Measurements from ENCODE around the gene VASN.

Gene VASN

DNA sequence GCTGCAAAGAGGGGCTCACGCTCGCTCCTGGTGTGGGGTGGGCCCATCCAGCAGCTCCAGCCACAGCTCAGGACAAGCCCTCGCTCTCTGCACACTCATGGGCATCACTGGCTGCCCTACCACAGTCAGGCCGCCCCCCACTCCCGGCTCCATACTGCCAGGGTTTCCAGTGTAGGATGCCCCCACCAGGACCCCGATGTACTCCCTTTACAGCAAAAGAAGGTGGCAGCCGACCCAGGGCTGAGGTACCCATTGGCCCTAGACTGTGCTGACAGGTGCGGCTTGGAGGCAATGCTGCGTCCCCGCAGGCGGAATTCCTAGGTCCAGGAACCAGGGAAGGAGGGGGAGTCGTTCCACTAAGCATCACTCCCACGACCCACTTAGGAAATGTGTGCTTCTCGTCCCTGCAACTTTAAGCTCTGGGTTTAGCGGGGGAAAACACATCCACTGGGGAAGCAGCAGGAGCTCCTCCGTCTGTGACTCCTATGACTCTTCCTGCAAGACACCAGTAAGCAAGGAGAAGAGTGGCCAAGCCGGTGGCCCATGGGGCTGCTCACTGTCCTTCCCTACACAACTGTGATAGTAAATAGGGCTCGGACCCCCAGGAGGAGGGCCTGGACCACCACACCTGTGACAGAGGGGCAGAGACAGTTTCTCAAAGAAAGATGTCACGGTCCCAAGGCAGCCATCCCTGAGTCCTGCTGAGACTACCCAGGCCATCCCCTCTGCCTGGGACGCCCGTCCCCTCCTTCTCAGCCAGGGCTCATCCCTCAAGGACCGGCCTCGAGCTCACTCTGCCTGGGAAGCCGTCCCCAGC is 31.7 kb downstream of the VASN start:
- no peak for TF ChIP-seq REST (IDR thresholded peaks at IDR 0.05; ENCODE audit: insufficient read depth in 1 of 2, low read depth in 2 of 2, low read length in 2 of 2)
- TF ChIP-seq FOXP2 (optimal IDR thresholded peaks at IDR 0.05; ENCODE audit: borderline replicate concordance, extremely low read depth, extremely low read length, insufficient read depth): no peak
- no peak for TF ChIP-seq TAF1 (IDR thresholded peaks at IDR 0.05; ENCODE audit: borderline replicate concordance, insufficient read depth, low read length)

DNA sequence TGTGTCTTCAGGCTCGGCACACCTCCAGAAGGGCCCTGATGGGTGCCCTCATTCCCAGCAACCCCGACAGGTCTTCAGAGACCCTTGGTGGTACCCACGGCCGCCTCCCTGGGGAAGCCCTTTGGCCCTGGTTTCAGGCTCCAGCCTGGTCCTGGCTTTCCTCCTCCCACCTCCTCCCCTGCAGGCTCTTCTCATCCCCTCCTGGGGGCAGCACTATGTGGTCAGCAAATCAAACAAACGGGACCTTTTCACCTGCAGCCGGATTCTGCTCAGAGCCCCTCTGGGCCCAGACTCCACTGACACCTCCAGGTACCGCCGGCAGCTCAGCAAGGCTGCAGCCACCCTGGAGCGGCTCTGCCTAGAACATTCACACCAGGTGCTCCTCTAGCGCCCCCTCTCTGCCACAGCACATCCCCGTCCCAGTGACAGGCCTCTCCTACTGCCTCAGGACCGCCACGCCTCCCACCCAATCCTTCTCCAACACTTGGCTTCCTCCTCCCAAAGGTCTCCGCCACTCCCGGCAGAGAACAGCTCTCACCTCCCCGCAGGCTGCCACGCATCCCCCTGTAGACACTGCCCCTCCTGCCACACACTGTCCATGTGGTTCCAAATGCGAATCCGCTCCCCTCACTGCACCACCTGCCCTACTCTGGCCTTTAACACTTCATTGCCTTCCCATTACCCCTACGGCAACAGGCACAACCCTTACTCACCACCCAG is 32.8 kb downstream of the VASN start:
- TF ChIP-seq TAF1 (IDR thresholded peaks at IDR 0.05; ENCODE audit: borderline replicate concordance, insufficient read depth, low read length): no peak
- TF ChIP-seq FOXP2 (optimal IDR thresholded peaks at IDR 0.05; ENCODE audit: borderline replicate concordance, extremely low read depth, extremely low read length, insufficient read depth): no peak
- TF ChIP-seq REST (IDR thresholded peaks at IDR 0.05; ENCODE audit: insufficient read depth in 1 of 2, low read depth in 2 of 2, low read length in 2 of 2): no peak
- TF ChIP-seq SIN3A (IDR thresholded peaks at IDR 0.05; ENCODE audit: borderline replicate concordance, insufficient read depth, low read length): no peak
- TF ChIP-seq POLR2AphosphoS5 (IDR thresholded peaks at IDR 0.05; ENCODE audit: low read depth, low read length): no peak

- TF ChIP-seq TAF1 (IDR thresholded peaks at IDR 0.05; ENCODE audit: borderline replicate concordance, insufficient read depth, low read length): no peak
- TF ChIP-seq FOXP2 (optimal IDR thresholded peaks at IDR 0.05; ENCODE audit: borderline replicate concordance, extremely low read depth, extremely low read length, insufficient read depth): no peak
- TF ChIP-seq REST (IDR thresholded peaks at IDR 0.05; ENCODE audit: insufficient read depth in 1 of 2, low read depth in 2 of 2, low read length in 2 of 2): no peak
- no peak for TF ChIP-seq SIN3A (IDR thresholded peaks at IDR 0.05; ENCODE audit: borderline replicate concordance, insufficient read depth, low read length)
- no peak for TF ChIP-seq POLR2AphosphoS5 (IDR thresholded peaks at IDR 0.05; ENCODE audit: low read depth, low read length)
These were observed 33.5 kb downstream of the VASN start for GRCh38 chr16:4404967-4405696.

DNA sequence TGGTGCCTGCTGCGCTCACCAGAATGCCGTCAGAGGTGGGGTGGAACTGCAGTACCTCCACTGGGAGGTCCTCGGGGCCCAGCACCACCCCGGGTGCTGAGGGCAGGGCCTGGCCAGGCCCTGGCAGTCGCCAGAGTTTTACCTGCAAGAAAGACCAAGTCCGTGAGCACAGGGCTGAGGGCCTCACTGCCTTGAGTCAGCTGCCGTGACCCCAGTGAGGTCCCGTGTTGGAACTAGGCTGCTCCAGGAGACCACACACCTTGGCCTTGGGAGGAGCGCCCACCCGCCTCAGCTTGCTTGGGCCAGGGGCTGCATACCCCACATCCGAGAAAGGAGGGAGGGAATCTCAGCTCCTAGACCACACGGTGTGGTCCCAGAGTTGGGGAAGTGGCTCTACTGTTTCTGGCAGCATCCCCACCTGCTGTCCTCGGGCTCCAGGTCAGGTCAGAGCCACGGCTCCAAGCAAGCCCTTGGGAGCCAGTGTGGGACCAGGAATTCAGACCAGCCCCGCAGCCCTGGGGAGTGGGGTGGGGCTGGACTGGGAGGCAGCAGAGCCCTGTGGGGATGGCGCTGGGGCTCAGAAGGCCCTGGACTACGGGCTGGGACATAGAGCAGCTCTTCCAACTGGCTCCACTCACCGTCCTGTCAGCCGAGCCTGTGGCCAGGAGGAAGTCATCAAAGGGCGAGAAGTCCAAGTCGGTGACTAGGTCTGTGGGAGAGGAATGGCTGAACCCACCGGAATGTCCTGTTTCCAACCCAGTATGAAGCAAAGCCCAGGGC is 36.1 kb downstream of the VASN start:
- TF ChIP-seq REST (IDR thresholded peaks at IDR 0.05; ENCODE audit: insufficient read depth in 1 of 2, low read depth in 2 of 2, low read length in 2 of 2) (no peak), TAF1 (IDR thresholded peaks at IDR 0.05; ENCODE audit: borderline replicate concordance, insufficient read depth, low read length) (no peak), FOXP2 (optimal IDR thresholded peaks at IDR 0.05; ENCODE audit: borderline replicate concordance, extremely low read depth, extremely low read length, insufficient read depth) (no peak), SIN3A (IDR thresholded peaks at IDR 0.05; ENCODE audit: borderline replicate concordance, insufficient read depth, low read length) (no peak), POLR2AphosphoS5 (IDR thresholded peaks at IDR 0.05; ENCODE audit: low read depth, low read length) (no peak)

All from PFSK-1 (cell line).